Fibroblast of villous mesenchyme (primary cell): ENCODE data around the gene ADGRL3. TPM values are rescaled to one million over a fixed set of nuclear protein-coding genes. Genes with fewer than 3 reads are reported as not detected.

Experiments
- DNase-seq: peaks from one replicate; pipeline ENCODE4 v3.0.0-alpha.2; 2010; ENCODE audit warnings: low read depth
- H3K4me3 ChIP-seq: 2 replicates; pipeline ENCODE4 v1.5.1; 2011; ENCODE audit warnings: low read depth, mild to moderate bottlenecking, low read length
- CTCF ChIP-seq: IDR thresholded peaks from 2 replicates; pipeline ENCODE4 v1.5.1; 2012; ENCODE audit warnings: low read depth, mild to moderate bottlenecking, low read length; ENCODE audit not compliant: insufficient read depth
- total RNA-seq: library from RNA; depleted of rRNA; stranded (reverse); fragments of >200 nt; gene quantifications from 2 replicates; pipeline ENCODE4 v1.2.3, GENCODE V29; 2012

Gene ADGRL3
- total RNA-seq, 1 donor, result 2.2 TPM

- TF ChIP-seq CTCF, result no peak
- no peak for DNase-seq
- H3K4me3 ChIP-seq, result no peak overlapping the region
Measured at GRCh38 chr4:61231421-61231820, 31.3 kb downstream of the ADGRL3 start.

- no peak overlapping the region for H3K4me3 ChIP-seq
- TF ChIP-seq CTCF, result no peak
- no peak for DNase-seq
Measured at GRCh38 chr4:61239250-61239649, 39.1 kb downstream of the ADGRL3 start.

GRCh38 chr4:61243962-61244361 lies 43.8 kb downstream of the ADGRL3 start:
- no peak for DNase-seq
- no peak for TF ChIP-seq CTCF
- no peak overlapping the region for H3K4me3 ChIP-seq

- no peak for DNase-seq
- no peak overlapping the region for H3K4me3 ChIP-seq
- no peak for TF ChIP-seq CTCF
Measured at GRCh38 chr4:61245069-61245714, 45.1 kb downstream of the ADGRL3 start.

- no peak for TF ChIP-seq CTCF
- no peak for DNase-seq
- no peak overlapping the region for H3K4me3 ChIP-seq
Measured at GRCh38 chr4:61246034-61246433, 45.9 kb downstream of the ADGRL3 start.

- TF ChIP-seq CTCF, result no peak
- no peak overlapping the region for H3K4me3 ChIP-seq
- DNase-seq, result no peak
Measured at GRCh38 chr4:61248705-61249104, 48.6 kb downstream of the ADGRL3 start.

GRCh38 chr4:61251129-61251528 lies 51.0 kb downstream of the ADGRL3 start:
- no peak for DNase-seq
- no peak overlapping the region for H3K4me3 ChIP-seq
- no peak for TF ChIP-seq CTCF
